ENCODE measurements around the gene UMODL1. TPM values are rescaled to one million over a fixed set of nuclear protein-coding genes. Genes with fewer than 3 reads are reported as not detected.

The UMODL1 gene
- total RNA-seq, 1 donor from 2014 or later, result not detected

GRCh38 chr21:42111811-42112210 lies 40.7 kb downstream of the UMODL1 start:
- no peak overlapping the region for H3K4me3 Mint-ChIP-seq
- no peaks in the 10 kb centered on the region for H3F3A ChIP-seq (ENCODE audit: low read depth)
- TF ChIP-seq EZH2 (IDR thresholded peaks at IDR 0.05), result no peak
- no peak for TF ChIP-seq EZH2phosphoT487 (IDR thresholded peaks at IDR 0.05)
- no peak for TF ChIP-seq CTCF (IDR thresholded peaks at IDR 0.05)

GRCh38 chr21:42112238-42112637 lies 41.1 kb downstream of the UMODL1 start:
- Histone ChIP-seq H3K27me3 (no peaks in the 10 kb centered on the region), H3K9me3 (ENCODE audit: low read depth) (no peaks in the 10 kb centered on the region), H2AFZ (replicated peaks) (no peak overlapping the region), H3F3A (ENCODE audit: low read depth) (no peaks in the 10 kb centered on the region), H3K4me1 (no peaks in the 10 kb centered on the region), H3K27ac (no peak overlapping the region), H3K79me2 (ENCODE audit: low read depth) (no peaks in the 10 kb centered on the region), H3K4me3 (no peak overlapping the region), H3K9ac (no peak overlapping the region), H3K36me3 (no peaks in the 10 kb centered on the region), H3K4me2 (no peak overlapping the region), H4K20me1 (ENCODE audit: low read depth) (no peaks in the 10 kb centered on the region)
- Mint-ChIP-seq H3K9me3 (no peaks in the 10 kb centered on the region), H3K4me1 (peaks cover 3% of the 10 kb centered on the region), H3K27me3 (ENCODE audit: insufficient read depth, low read depth) (peaks cover 2% of the 10 kb centered on the region), H3K36me3 (no peaks in the 10 kb centered on the region), H3K27ac (no peak overlapping the region), H3K4me3 (no peak overlapping the region)
- TF ChIP-seq CTCF (IDR thresholded peaks at IDR 0.05) (no peak), EZH2 (IDR thresholded peaks at IDR 0.05) (no peak), EZH2phosphoT487 (IDR thresholded peaks at IDR 0.05) (no peak)
- DNase-seq (ENCODE audit: low spot score), result no peak

More at GRCh38 chr21:42111811-42112210, 40.7 kb downstream of the UMODL1 start:
- Histone ChIP-seq H3K79me2 (ENCODE audit: low read depth) (no peaks in the 10 kb centered on the region), H3K27me3 (no peaks in the 10 kb centered on the region), H2AFZ (replicated peaks) (no peak overlapping the region), H3K9ac (no peak overlapping the region), H3K36me3 (no peaks in the 10 kb centered on the region), H3K4me3 (no peak overlapping the region), H4K20me1 (ENCODE audit: low read depth) (no peaks in the 10 kb centered on the region), H3K9me3 (ENCODE audit: low read depth) (no peaks in the 10 kb centered on the region), H3K27ac (no peak overlapping the region), H3K4me1 (no peaks in the 10 kb centered on the region), H3K4me2 (no peak overlapping the region)
- Mint-ChIP-seq H3K4me1 (peaks cover 3% of the 10 kb centered on the region), H3K36me3 (no peaks in the 10 kb centered on the region), H3K27me3 (ENCODE audit: insufficient read depth, low read depth) (peaks cover 2% of the 10 kb centered on the region), H3K9me3 (no peaks in the 10 kb centered on the region), H3K27ac (no peak overlapping the region)
- DNase-seq (ENCODE audit: low spot score), result no peak

- H4K20me1 ChIP-seq (ENCODE audit: low read depth), result no peaks in the 10 kb centered on the region
- Mint-ChIP-seq H3K9me3 (no peaks in the 10 kb centered on the region), H3K27ac (peak overlapping the region; percentile 24), H3K27me3 (ENCODE audit: insufficient read depth, low read depth) (peaks cover 2% of the 10 kb centered on the region), H3K4me1 (peaks cover 9% of the 10 kb centered on the region), H3K4me3 (no peak overlapping the region), H3K36me3 (no peaks in the 10 kb centered on the region)
- no peak overlapping the region for H3K9ac ChIP-seq
- H3K4me1 ChIP-seq, result no peaks in the 10 kb centered on the region
- H3K79me2 ChIP-seq (ENCODE audit: low read depth), result no peaks in the 10 kb centered on the region
- no peak for DNase-seq (ENCODE audit: low spot score)
- no peak for TF ChIP-seq EZH2 (IDR thresholded peaks at IDR 0.05)
- TF ChIP-seq CTCF (IDR thresholded peaks at IDR 0.05), result no peak
- no peak for TF ChIP-seq EZH2phosphoT487 (IDR thresholded peaks at IDR 0.05)
- H3K4me3 ChIP-seq, result no peak overlapping the region
- no peaks in the 10 kb centered on the region for H3K9me3 ChIP-seq (ENCODE audit: low read depth)
- H3K4me2 ChIP-seq, result no peak overlapping the region
- H3K27ac ChIP-seq, result no peak overlapping the region
- no peak overlapping the region for H2AFZ ChIP-seq (replicated peaks)
- no peaks in the 10 kb centered on the region for H3F3A ChIP-seq (ENCODE audit: low read depth)
- peaks cover 4% of the 10 kb centered on the region for H3K27me3 ChIP-seq
- H3K36me3 ChIP-seq, result no peaks in the 10 kb centered on the region
Measured at GRCh38 chr21:42112857-42113256, 41.7 kb downstream of the UMODL1 start.
